Hematopoietic multipotent progenitor cell treated with erythropoietin and hydrocortisone succinate and interleukin-3 and kit ligand, for 8 days (in vitro differentiated cells): ENCODE results near the gene AR.
A peak's percentile ranks its signal among the peaks of the same experiment; 100 is the strongest.

Experiments
- DNase-seq: peaks from one replicate; pipeline ENCODE4 v3.0.0-alpha.2; 2015

Gene AR

GRCh38 chrX:67543818-67544217 lies at the start of gene AR:
Gene AR (plus strand): TSS chrX:67544021. CDS start chrX:67545147, 1,126 bp downstream.
- DNase-seq = no peak

DNA sequence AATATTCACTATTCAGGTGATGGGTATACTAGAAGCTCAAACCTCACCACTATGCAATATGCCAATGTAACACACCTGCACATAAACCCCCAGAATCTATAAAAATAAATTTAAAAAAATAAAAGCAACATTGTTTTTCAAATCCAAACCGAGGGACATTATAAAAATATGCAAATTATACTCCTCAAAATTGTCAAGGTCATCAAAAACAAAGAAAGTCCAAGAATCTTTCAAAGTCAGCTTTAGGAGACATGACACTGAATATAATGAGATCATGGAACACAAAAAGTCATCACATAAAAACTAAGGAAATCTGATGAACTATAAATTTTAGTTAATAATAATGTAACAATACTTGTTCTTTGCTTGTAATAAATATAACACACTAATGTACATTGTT lies 43.2 kb upstream of the AR start:
- DNase-seq = no peak

DNA sequence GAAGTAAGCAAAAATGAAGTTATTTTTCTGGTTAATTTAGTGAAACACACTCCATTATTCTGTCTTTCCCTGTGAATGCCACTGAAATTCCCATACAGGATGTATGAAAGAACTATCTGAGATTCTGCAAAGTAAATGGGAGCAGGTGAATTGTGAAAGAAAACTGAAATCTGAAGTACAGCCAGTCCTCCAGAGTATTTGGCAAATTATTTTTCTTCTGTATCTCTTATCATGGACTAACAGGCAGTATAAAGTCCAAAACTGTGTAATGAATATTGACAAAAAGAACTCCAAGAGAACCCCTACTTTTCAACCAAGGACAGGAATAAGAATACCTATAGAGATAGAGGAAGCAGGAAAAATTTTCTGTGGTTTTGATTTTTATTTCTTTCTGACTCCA lies 40.8 kb upstream of the AR start:
- no peak for DNase-seq

DNA sequence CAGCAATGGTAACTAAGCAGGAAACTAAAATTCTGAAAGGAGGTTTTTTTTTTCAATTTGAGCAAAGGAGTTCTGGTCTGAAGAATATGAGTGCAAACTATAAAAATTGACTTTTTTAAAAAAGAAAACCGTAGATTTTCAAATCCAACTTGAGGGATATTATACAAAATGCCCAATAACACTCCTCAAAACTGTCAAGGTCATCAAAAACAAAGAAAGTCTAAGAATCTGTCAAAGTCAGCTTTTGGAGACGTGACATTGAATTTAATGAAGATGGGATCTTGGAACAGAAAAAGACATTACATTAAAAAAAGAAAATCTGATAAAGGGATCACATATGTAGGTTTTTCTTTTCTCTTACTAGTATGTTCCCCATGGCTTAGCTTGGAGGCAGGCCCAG lies 40.4 kb upstream of the AR start:
- DNase-seq = no peak

GRCh38 chrX:67520671-67521070 lies 23.1 kb upstream of the AR start:
- no peak for DNase-seq

DNA sequence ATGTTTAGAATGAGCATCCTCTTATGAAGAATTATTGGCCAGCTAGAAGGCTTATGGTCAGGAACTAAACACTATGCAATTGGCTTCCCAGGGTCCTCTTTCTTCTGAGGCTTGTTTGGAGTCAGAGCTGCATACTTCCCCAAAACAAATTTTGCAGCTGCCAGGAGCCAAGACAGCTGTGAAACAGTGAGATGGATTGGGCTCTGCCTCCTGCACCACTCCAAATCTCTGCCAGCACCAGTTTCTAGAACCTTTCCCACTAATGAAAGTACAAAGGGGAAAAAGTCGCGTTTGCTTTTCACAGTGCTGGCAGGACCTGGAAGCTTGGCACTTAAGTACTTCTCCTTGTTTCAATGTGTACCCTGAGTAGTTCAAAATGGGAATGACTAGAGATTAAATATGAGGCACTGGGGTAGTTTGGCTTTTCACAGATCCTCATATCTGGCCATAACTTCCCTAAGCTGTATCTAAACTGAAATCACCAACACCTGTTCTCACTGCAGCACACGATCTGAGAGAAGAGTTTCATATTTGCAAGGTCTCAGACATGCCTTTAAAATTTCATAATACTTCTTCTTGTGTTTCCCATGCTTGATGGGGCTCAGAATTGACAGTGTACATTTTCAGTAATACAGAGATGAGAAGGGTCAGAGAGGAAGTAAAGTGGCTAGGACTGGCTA lies 20.7 kb upstream of the AR start:
- DNase-seq = no peak

DNA sequence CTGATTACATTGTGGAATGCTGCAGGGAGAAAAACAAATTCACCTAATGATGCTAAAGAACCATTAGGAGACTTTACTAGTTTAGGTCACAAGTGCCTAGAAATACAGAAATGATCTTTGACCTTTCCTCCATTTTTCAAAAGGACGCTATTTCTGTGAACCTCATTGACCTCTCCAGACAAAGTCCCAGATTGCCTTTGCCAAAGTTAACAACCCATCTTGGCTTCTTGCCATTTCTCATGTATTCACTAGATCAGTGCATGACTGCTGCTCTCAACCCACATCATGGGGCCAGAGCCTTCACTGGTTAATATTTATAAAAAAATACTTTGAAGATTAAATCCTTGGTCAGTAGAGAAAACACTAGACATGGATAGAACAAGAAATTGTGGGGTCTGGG lies 19.9 kb upstream of the AR start:
- no peak for DNase-seq

DNA sequence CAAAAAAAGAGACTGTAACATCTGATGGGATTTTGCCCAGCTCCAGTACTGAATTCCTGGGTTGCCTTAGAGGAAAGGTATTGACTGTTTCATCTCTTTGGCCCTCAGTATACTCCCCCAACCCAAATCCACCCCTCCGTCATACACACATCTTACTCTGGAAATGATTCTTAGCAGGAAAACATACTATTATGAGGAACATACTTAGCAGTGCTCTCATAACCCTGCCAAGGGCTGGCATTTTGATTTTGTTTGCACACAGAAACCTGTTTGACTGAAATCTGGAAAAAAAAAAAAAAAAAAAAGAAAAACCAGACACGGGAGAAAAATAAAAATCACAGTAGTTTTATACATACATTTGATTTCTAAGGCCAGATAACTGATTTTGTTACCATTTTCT lies 19.4 kb upstream of the AR start:
- no peak for DNase-seq

DNA sequence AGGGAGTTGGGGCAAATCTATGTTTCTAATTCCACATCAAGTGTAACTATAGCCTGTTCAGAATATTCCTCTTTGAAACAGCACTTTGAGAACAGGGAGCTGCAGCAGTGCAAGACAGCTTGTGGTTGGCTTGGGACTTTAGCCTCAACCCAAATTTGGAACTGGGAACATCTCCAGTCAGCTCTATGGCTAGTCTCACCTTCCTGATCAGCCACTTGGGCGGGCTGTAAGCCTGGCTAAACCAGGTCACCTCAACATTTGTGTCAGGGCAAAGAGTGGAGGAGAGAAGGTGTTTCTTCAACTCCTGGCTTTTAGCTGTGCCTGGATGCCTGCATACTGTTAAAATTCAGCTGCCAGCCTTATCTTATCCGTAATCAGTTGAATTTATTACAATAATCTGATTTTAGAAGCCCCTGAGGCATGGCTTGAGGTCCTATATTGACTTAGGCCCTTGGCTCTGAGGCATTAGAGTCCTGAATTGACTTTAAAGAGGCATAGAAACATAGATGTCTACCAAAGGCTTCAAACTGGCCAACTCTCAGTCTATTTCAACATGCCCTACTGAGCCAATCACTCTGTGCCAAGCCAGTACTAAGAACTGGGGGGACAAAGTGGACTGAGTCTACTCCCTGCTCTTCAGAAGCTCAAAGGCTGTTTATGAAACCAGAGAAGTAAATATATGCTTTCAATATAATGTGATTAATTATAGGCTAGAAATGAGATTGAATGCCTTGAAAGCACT lies 18.7 kb upstream of the AR start:
- no peak for DNase-seq

DNA sequence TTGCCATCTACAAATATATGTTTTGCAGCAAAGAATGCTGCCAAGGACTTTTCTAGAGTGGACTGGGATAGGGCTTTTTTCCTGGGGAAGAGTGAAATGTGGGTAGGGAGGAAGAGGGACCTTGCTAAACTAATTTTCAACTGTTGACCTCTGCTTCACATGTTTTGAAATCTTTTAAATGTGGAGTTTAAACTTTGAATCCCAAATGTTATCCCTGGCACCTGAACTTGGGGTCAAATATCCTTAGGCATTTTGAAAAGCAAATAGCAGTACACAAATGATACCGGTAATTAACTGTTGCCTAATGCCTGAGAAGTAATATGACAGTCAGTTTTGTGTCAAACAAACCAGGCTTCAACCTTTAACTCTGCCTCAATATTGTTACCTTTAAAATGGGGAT lies 7.3 kb upstream of the AR start:
- no peak for DNase-seq

DNA sequence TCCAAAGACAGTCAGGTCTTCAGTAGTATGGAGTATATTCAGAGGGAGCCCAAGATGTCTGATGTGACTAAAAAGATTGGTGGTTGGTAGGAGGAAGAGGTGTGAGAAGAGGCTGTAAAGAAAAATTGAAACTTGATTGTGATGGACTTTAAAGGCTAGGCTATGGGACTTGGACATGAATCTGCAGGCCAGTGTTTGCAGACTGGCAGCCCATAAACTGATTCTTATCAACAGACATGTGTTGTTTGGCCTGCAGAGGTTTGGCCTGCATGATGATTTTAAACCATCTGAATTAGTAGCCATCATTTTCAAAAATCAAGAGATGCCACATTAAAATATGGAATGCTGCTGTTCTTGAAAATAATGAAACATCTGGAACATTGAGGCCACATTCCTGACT lies 5.4 kb upstream of the AR start:
- DNase-seq = no peak

DNA sequence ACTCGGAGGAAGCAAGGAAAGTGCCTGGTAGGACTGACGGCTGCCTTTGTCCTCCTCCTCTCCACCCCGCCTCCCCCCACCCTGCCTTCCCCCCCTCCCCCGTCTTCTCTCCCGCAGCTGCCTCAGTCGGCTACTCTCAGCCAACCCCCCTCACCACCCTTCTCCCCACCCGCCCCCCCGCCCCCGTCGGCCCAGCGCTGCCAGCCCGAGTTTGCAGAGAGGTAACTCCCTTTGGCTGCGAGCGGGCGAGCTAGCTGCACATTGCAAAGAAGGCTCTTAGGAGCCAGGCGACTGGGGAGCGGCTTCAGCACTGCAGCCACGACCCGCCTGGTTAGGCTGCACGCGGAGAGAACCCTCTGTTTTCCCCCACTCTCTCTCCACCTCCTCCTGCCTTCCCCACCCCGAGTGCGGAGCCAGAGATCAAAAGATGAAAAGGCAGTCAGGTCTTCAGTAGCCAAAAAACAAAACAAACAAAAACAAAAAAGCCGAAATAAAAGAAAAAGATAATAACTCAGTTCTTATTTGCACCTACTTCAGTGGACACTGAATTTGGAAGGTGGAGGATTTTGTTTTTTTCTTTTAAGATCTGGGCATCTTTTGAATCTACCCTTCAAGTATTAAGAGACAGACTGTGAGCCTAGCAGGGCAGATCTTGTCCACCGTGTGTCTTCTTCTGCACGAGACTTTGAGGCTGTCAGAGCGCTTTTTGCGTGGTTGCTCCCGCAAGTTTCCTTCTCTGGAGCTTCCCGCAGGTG lies 637 bp downstream of the AR start:
- DNase-seq = no peak

DNA sequence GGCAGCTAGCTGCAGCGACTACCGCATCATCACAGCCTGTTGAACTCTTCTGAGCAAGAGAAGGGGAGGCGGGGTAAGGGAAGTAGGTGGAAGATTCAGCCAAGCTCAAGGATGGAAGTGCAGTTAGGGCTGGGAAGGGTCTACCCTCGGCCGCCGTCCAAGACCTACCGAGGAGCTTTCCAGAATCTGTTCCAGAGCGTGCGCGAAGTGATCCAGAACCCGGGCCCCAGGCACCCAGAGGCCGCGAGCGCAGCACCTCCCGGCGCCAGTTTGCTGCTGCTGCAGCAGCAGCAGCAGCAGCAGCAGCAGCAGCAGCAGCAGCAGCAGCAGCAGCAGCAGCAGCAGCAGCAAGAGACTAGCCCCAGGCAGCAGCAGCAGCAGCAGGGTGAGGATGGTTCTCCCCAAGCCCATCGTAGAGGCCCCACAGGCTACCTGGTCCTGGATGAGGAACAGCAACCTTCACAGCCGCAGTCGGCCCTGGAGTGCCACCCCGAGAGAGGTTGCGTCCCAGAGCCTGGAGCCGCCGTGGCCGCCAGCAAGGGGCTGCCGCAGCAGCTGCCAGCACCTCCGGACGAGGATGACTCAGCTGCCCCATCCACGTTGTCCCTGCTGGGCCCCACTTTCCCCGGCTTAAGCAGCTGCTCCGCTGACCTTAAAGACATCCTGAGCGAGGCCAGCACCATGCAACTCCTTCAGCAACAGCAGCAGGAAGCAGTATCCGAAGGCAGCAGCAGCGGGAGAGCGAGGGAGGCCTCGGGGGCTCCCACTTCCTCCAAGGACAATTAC lies 1.4 kb downstream of the AR start:
- no peak for DNase-seq

DNA sequence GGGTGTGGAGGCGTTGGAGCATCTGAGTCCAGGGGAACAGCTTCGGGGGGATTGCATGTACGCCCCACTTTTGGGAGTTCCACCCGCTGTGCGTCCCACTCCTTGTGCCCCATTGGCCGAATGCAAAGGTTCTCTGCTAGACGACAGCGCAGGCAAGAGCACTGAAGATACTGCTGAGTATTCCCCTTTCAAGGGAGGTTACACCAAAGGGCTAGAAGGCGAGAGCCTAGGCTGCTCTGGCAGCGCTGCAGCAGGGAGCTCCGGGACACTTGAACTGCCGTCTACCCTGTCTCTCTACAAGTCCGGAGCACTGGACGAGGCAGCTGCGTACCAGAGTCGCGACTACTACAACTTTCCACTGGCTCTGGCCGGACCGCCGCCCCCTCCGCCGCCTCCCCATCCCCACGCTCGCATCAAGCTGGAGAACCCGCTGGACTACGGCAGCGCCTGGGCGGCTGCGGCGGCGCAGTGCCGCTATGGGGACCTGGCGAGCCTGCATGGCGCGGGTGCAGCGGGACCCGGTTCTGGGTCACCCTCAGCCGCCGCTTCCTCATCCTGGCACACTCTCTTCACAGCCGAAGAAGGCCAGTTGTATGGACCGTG lies 2.2 kb downstream of the AR start:
- DNase-seq = no peak

DNA sequence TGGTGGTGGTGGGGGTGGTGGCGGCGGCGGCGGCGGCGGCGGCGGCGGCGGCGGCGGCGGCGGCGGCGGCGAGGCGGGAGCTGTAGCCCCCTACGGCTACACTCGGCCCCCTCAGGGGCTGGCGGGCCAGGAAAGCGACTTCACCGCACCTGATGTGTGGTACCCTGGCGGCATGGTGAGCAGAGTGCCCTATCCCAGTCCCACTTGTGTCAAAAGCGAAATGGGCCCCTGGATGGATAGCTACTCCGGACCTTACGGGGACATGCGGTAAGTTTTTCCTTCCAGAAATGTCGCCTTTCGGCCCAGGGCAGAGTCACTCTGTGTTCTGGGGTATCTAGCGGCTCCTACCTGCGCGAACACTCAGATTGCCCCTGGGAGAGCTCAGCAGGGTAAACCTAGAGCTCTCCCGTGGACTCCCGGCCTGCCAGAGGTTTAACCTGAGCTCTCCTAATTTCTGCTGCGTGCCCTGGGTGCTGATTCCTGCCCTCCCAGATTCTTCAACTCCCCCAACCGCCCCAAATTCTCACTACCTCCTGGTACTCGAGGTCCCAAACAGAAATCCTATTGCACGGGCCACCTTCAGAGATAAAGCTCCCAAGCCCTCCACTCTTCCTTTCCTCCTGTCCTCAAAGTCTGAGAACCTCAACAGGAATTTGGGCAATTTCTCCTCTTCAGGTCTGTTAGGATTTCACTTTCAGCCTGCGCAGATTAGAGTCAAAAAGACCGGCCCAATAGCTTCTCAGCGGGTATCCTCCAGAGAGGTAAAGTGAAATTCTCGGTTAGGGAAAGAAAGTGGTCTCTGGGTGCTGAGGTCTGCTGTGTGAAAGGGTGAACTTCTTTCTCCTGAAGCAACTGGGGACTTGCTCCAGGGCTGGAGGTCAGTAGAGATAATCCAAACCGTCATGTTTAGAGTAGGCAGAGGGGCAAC lies 2.9 kb downstream of the AR start:
- no peak for DNase-seq

DNA sequence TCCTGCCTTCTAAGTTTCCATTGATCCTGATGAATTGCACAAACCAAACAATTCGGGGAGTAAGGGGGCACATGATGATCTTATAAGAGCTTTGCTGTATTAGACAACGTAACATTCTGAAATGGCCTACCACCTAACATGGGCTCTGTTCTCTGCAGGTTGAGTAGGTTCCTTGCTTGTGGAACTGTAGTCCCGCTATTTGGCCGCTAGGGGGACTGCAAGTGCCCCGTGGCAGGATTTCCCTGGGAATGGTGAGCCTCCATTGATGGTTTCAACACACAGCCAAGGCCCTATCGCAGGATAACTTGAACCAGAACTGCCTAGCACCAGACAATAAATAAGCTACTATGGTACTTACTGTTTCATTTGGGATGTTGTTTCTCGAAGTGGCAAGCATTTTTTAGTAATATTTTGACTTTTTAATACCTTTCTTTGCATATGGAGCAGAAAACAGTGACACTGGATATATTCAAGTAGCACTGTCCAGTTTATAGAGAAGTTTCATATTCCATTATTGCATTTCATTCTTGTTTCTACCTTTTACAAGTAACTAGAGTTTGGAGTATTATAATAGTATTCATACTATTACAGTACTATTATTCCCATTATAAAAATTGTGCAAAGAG lies 11.9 kb downstream of the AR start:
- DNase-seq = peak; percentile 33

GRCh38 chrX:67558267-67558666 lies 14.4 kb downstream of the AR start:
- DNase-seq = no peak

DNA sequence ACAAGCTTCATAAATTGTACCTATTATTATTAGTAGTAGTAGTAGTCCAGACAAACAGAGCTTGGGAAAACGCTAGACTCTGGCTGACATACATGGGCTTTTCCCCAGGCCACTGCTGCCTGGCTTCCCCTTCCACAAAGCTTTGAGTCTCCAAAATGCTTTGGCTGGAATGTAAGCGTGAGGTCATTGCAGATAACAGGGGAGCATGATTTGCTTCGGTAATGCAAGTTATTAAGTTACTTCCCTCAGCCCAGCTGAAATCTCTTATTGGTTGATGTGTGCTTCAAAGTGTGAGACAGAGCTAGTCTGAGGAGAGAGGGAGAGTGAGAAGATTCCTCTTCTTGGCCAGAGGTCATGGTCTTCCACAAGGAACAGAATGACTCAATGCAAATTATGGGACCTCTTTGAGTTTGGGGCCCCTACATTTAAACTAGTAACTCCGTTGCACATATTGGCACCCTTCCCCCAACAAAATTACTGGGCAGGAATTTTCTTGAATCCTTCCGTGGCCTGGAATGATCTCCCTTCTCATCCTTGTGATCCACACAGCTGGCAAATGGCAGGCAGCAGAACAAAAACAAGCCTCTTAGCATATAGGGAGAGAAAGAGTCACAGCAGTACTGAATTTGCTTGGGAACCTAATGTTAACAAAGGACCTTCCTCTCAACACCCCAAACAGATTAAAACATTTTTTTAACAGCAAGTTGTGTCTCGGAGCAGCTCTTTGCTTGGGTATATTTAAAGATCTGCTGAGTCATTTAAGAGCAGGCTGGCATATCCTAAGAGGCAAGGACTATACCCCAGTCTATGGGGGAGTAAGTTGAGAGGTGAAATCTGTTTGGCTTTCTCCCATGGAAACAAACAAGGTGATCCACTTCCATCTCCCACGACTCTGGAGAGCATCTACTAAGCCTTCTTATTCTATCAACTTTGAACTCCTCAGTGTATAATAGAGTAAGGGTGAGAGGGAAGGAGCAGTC lies 19.9 kb downstream of the AR start:
- no peak for DNase-seq

DNA sequence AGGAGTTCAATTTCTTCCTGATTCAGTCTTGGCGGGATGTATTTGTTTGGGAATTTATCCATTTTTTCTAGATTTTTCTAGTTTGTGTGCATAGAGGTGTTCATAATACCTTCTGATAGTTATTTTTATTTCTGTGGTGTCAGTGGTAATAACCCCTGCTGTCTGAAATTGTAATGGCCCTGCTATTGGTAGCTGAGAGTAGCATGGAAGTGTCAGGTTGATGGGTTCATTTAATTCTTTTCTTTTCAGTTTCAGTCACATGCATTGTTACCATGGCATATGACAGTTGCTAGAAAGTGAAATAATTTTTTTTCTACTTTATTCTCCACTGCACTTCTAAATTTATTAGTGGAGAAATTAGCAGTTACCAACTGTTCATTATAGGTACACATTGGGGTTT lies 20.7 kb downstream of the AR start:
- no peak for DNase-seq

GRCh38 chrX:67568769-67569168 lies 24.9 kb downstream of the AR start:
- DNase-seq = no peak
